NCI-H1436 (cell line): ENCODE measurements around the gene AFDN.
"Not testable (repeated sequence)": the region's sequence is repeated elsewhere in the genome, so short reads cannot be mapped to it uniquely, and the experiment has no call there.

Experiments used
- DNase-seq: peaks from one replicate; lab custom pipeline; 2025; lab: John Stamatoyannopoulos, UW

AFDN gene

GRCh38 chr6:167952512-167952859 lies 125.8 kb downstream of the AFDN start:
- no peak for DNase-seq

GRCh38 chr6:167953551-167953950 lies 126.8 kb downstream of the AFDN start:
- DNase-seq = no peak

GRCh38 chr6:167954151-167954550 lies 127.4 kb downstream of the AFDN start:
- DNase-seq = no peak

- no peak for DNase-seq
These were observed 129.8 kb downstream of the AFDN start for GRCh38 chr6:167956491-167956890.

GRCh38 chr6:167956983-167957492 lies 130.3 kb downstream of the AFDN start:
- DNase-seq = no peak

GRCh38 chr6:167957626-167958025 lies 130.9 kb downstream of the AFDN start:
- no peak for DNase-seq

GRCh38 chr6:167960579-167960978 lies 133.9 kb downstream of the AFDN start:
- no peak for DNase-seq

- DNase-seq = no peak
These were observed 136.0 kb downstream of the AFDN start for GRCh38 chr6:167962711-167963110.

GRCh38 chr6:167963589-167964057 lies 136.9 kb downstream of the AFDN start:
- no peak for DNase-seq

GRCh38 chr6:167965592-167966539 lies 139.2 kb downstream of the AFDN start:
- no peak for DNase-seq

GRCh38 chr6:167966540-167966905 lies 139.8 kb downstream of the AFDN start:
- DNase-seq = no peak

- no peak for DNase-seq
These were observed 141.4 kb downstream of the AFDN start for GRCh38 chr6:167968091-167968490.

- DNase-seq = no peak
These were observed 143.5 kb downstream of the AFDN start for GRCh38 chr6:167970230-167970629.

- DNase-seq = no peak
These were observed 145.5 kb downstream of the AFDN start for GRCh38 chr6:167972193-167972592.

GRCh38 chr6:167973148-167973885 lies 146.6 kb downstream of the AFDN start:
- no peak for DNase-seq

- no peak for DNase-seq
These were observed 148.1 kb downstream of the AFDN start for GRCh38 chr6:167974640-167975344.

- DNase-seq = no peak
These were observed 148.7 kb downstream of the AFDN start for GRCh38 chr6:167975458-167975857.

- DNase-seq = not testable (repeated sequence)
These were observed 149.5 kb downstream of the AFDN start for GRCh38 chr6:167976116-167976657.

- no peak for DNase-seq
These were observed 150.0 kb downstream of the AFDN start for GRCh38 chr6:167976708-167977107.

- no peak for DNase-seq
These were observed 151.2 kb downstream of the AFDN start for GRCh38 chr6:167977717-167978467.

GRCh38 chr6:167978607-167979006 lies 151.9 kb downstream of the AFDN start:
- no peak for DNase-seq
